HepG2 (cell line): Measurements from ENCODE around the gene ACAT2. TPM values are rescaled to one million over a fixed set of nuclear protein-coding genes. Genes with fewer than 3 reads are reported as not detected.

Experiments
- BCLAF1 ChIP-seq: fragments of 450-650 bp; IDR thresholded peaks from 2 replicates; pipeline ENCODE4 v1.6.1; 2017; ENCODE audit warnings: mild to moderate bottlenecking
- BHLHE40 ChIP-seq: IDR thresholded peaks from 2 replicates; pipeline ENCODE4 v1.6.1; 2011; ENCODE audit warnings: low read length, improper control_type of control experiment
- CENPX ChIP-seq: sonication (generic); formaldehyde crosslinking; IDR thresholded peaks from 2 replicates; pipeline ENCODE4 v1.9.0; 2021; ENCODE audit warnings: mild to moderate bottlenecking, missing genetic modification reagents, moderate library complexity
- CHCHD3 ChIP-seq: sonication (generic); formaldehyde crosslinking; IDR thresholded peaks from 2 replicates; pipeline ENCODE4 v1.8.0; 2022; ENCODE audit warnings: mild to moderate bottlenecking, missing genetic modification reagents, moderate library complexity
- ELF1 ChIP-seq: sonication (generic); formaldehyde crosslinking; IDR thresholded peaks from 2 replicates; pipeline ENCODE4 v1.4.0; 2020; ENCODE audit warnings: missing genetic modification reagents
- HOMEZ ChIP-seq: IDR thresholded peaks from 2 replicates; pipeline ENCODE4 v1.6.1; 2016; ENCODE audit warnings: low read depth
- MTF1 ChIP-seq: sonication (generic); formaldehyde crosslinking; IDR thresholded peaks from 2 replicates; pipeline ENCODE4 v1.5.0; 2020; ENCODE audit warnings: missing genetic modification reagents
- RFXAP ChIP-seq: sonication (generic); formaldehyde crosslinking; IDR thresholded peaks from 2 replicates; pipeline ENCODE4 v1.4.0; 2020; ENCODE audit warnings: missing genetic modification reagents, borderline replicate concordance
- SIN3A ChIP-seq: IDR thresholded peaks from 2 replicates; pipeline ENCODE4 v1.6.1; 2011; ENCODE audit warnings: low read depth, mild to moderate bottlenecking, control low read depth, low read length, borderline replicate concordance
- TBP ChIP-seq: sonication (generic); formaldehyde crosslinking; IDR thresholded peaks from 2 replicates; pipeline ENCODE4 v1.5.0; 2020; ENCODE audit warnings: missing genetic modification reagents
- TGIF2 ChIP-seq: IDR thresholded peaks from 2 replicates; pipeline ENCODE4 v1.6.1; 2016; ENCODE audit warnings: control low read depth, missing compliant biosample characterization
- TMF1 ChIP-seq: sonication (generic); formaldehyde crosslinking; IDR thresholded peaks from 2 replicates; pipeline ENCODE4 v1.8.1; 2022; ENCODE audit warnings: low read depth, missing genetic modification reagents
- TOPORS ChIP-seq: sonication (generic); formaldehyde crosslinking; IDR thresholded peaks from 2 replicates; pipeline ENCODE4 v1.8.0; 2023; ENCODE audit warnings: mild to moderate bottlenecking, missing genetic modification reagents
- ZNF124 ChIP-seq: sonication (generic); formaldehyde crosslinking; IDR thresholded peaks from 2 replicates; pipeline ENCODE4 v1.4.0; 2020; ENCODE audit warnings: missing genetic modification reagents
- ZNF235 ChIP-seq: sonication (generic); formaldehyde crosslinking; IDR thresholded peaks from 2 replicates; pipeline ENCODE4 v1.8.1; 2023; ENCODE audit warnings: mild to moderate bottlenecking, missing genetic modification reagents, borderline replicate concordance
- ZNF33B ChIP-seq: sonication (generic); formaldehyde crosslinking; IDR thresholded peaks from 2 replicates; pipeline ENCODE4 v1.5.1; 2020; ENCODE audit warnings: mild to moderate bottlenecking, missing genetic modification reagents
- ZNF570 ChIP-seq: sonication (generic); formaldehyde crosslinking; IDR thresholded peaks from 2 replicates; pipeline ENCODE4 v1.4.0; 2020; ENCODE audit warnings: mild to moderate bottlenecking, missing genetic modification reagents, borderline replicate concordance
- ZNF678 ChIP-seq: sonication (generic); formaldehyde crosslinking; IDR thresholded peaks from 2 replicates; pipeline ENCODE4 v1.4.0; 2020; ENCODE audit warnings: mild to moderate bottlenecking, missing genetic modification reagents
- ZSCAN20 ChIP-seq: sonication (generic); formaldehyde crosslinking; IDR thresholded peaks from 2 replicates; pipeline ENCODE4 v1.4.0; 2020; ENCODE audit warnings: missing genetic modification reagents, mild to moderate bottlenecking, borderline replicate concordance
- polyA plus RNA-seq, 8 experiments: library from polyadenylated mRNA; depleted of rRNA in 3 of 8; stranded (reverse) in 7 of 8; unstranded in 1 of 8; fragments of >200 nt; fragmentation: Illumina TruSeq in 4 of 8; extraction: Trizol in 4 of 8; gene quantifications; 2 replicates each; pipeline versions ENCODE4 v1.2.1 to v1.2.3, GENCODE V29; 2011 to 2016; ENCODE audit warnings: low read depth in 4 of 8, missing spikeins in 1 of 8, mixed read lengths in 1 of 8; ENCODE audit not compliant: insufficient read depth in 1 of 8
- total RNA-seq, 5 experiments: library from RNA; depleted of rRNA; stranded (reverse); fragments of >200 nt; fragmentation: Illumina TruSeq; extraction: Trizol; gene quantifications; 2 replicates each; pipeline ENCODE4 v1.2.3, GENCODE V29; 2016; ENCODE audit warnings: low read depth in 1 of 5
- TF ChIP-seq, protein P1 (sequence below): sonication (generic); formaldehyde crosslinking; IDR thresholded peaks from 2 replicates; pipeline ENCODE4 v1.5.0; 2020; ENCODE audit warnings: missing genetic modification reagents, mild to moderate bottlenecking, borderline replicate concordance
- TF ChIP-seq, protein P2 (sequence below): sonication (generic); formaldehyde crosslinking; IDR thresholded peaks from 2 replicates; pipeline ENCODE4 v1.4.0; 2020; ENCODE audit warnings: missing genetic modification reagents
- TF ChIP-seq, protein P3 (sequence below): sonication (generic); formaldehyde crosslinking; IDR thresholded peaks from 2 replicates; pipeline ENCODE4 v1.4.0; 2020; ENCODE audit warnings: mild to moderate bottlenecking, low read depth, missing genetic modification reagents

ACAT2 gene
- total and polyA plus RNA-seq, 2 of the 13 experiments (the other 11 are each of a cell fraction or from before 2014, with no cell fraction given), result 121 to 534 TPM

GRCh38 chr6:159788753-159789376 is 27.0 kb downstream of the ACAT2 start (continued):
- TF ChIP-seq TBP (CRISPR knock-in tag) (0 out of 2 replicates have a peak, but pooled peaks have one; percentile 7), CENPX (CRISPR knock-in tag) (0 out of 2 replicates have a peak, but pooled peaks have one; percentile 42), RFXAP (CRISPR knock-in tag) (no peak), CHCHD3 (peak; percentile 32; the same call in 1 of the 2 replicates), ZSCAN20 (peak; percentile 51; the same call in 1 of the 2 replicates), ZNF235 (peak; percentile 84; the same call in 1 of the 2 replicates), TOPORS (no peak), ELF1 (peak; percentile 61), ZNF124 (CRISPR knock-in tag) (0 out of 2 replicates have a peak, but pooled peaks have one; percentile 17), ZNF570 (CRISPR knock-in tag) (peak; percentile 51; the same call in 1 of the 2 replicates), ZNF678 (CRISPR knock-in tag) (no peak; the same call in none of the 2 replicates), MTF1 (no peak), SIN3A (peak; percentile 83), BCLAF1 (no peak), ZNF33B (CRISPR knock-in tag) (no peak), HOMEZ (CRISPR knock-in tag) (0 out of 2 replicates have a peak, but pooled peaks have one; percentile 34), BHLHE40 (peak; percentile 83), TGIF2 (peak; percentile 88), TMF1 (CRISPR knock-in tag) (no peak)
- TF ChIP-seq, protein P1, sequence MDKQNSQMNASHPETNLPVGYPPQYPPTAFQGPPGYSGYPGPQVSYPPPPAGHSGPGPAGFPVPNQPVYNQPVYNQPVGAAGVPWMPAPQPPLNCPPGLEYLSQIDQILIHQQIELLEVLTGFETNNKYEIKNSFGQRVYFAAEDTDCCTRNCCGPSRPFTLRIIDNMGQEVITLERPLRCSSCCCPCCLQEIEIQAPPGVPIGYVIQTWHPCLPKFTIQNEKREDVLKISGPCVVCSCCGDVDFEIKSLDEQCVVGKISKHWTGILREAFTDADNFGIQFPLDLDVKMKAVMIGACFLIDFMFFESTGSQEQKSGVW, result peak; percentile 77; the same call in 1 of the 2 replicates
- TF ChIP-seq, protein P2, sequence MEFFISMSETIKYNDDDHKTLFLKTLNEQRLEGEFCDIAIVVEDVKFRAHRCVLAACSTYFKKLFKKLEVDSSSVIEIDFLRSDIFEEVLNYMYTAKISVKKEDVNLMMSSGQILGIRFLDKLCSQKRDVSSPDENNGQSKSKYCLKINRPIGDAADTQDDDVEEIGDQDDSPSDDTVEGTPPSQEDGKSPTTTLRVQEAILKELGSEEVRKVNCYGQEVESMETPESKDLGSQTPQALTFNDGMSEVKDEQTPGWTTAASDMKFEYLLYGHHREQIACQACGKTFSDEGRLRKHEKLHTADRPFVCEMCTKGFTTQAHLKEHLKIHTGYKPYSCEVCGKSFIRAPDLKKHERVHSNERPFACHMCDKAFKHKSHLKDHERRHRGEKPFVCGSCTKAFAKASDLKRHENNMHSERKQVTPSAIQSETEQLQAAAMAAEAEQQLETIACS, result peak; percentile 12; the same call in 1 of the 2 replicates
- TF ChIP-seq, protein P3, sequence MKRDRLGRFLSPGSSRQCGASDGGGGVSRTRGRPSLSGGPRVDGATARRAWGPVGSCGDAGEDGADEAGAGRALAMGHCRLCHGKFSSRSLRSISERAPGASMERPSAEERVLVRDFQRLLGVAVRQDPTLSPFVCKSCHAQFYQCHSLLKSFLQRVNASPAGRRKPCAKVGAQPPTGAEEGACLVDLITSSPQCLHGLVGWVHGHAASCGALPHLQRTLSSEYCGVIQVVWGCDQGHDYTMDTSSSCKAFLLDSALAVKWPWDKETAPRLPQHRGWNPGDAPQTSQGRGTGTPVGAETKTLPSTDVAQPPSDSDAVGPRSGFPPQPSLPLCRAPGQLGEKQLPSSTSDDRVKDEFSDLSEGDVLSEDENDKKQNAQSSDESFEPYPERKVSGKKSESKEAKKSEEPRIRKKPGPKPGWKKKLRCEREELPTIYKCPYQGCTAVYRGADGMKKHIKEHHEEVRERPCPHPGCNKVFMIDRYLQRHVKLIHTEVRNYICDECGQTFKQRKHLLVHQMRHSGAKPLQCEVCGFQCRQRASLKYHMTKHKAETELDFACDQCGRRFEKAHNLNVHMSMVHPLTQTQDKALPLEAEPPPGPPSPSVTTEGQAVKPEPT (CRISPR knock-in tag), result peak; percentile 48; the same call in 1 of the 2 replicates
